Cerebellar nuclear complex (tissue), 1 donor: ENCODE results near the gene PNPLA8.
A peak's percentile ranks its signal among the peaks of the same experiment; 100 is the strongest.
"Not testable (repeated sequence)": the region's sequence is repeated elsewhere in the genome, so short reads cannot be mapped to it uniquely, and the experiment has no call there.

ENCODE experiments used
- DNase-seq, 2 experiments: peaks; one replicate each; lab custom pipeline; 2025; lab: John Stamatoyannopoulos, UW

The PNPLA8 gene, protein sequence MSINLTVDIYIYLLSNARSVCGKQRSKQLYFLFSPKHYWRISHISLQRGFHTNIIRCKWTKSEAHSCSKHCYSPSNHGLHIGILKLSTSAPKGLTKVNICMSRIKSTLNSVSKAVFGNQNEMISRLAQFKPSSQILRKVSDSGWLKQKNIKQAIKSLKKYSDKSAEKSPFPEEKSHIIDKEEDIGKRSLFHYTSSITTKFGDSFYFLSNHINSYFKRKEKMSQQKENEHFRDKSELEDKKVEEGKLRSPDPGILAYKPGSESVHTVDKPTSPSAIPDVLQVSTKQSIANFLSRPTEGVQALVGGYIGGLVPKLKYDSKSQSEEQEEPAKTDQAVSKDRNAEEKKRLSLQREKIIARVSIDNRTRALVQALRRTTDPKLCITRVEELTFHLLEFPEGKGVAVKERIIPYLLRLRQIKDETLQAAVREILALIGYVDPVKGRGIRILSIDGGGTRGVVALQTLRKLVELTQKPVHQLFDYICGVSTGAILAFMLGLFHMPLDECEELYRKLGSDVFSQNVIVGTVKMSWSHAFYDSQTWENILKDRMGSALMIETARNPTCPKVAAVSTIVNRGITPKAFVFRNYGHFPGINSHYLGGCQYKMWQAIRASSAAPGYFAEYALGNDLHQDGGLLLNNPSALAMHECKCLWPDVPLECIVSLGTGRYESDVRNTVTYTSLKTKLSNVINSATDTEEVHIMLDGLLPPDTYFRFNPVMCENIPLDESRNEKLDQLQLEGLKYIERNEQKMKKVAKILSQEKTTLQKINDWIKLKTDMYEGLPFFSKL

DNA sequence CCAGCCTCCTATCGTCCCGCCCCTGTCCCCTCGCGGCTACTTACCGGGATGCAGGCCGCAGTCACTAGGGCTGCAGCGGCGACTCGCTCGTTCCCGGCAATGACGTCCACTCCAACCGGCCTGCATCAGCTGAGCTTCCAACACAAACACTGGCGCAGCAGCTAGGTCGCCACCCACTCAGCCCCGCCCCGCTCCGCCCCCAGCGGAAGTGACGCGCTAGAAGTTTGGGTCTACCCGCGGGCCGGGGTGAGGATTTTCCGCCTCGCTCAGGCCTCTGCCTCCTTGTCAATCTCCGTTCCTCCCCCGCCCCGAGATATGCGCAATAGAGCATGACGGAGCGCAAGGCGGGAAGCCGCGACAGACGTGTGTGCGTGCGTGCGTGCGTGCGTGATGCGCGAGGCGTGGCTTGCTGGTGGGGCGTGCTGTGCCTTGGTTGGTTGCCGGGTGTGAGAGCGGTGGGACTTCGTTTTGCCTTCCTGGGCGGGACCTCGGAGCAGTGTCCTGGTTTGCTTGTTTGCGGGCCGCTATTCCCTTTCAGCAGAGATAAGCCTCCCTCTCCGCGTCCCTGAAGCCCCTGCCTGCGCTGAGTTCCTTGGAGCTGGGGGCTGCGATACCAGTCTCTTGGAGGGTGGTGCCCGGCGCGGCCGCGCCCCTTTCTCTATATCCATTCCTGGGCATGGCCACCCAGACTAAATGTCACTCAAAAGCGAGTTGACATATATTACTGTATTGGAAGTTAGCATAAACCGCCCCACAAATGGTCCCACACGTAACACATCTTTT is at the start of gene PNPLA8:
Gene PNPLA8, minus strand, starts transcription at position 151 of the 783 bp plus-strand sequence. CDS start 10,644 bp downstream, outside the sequence.
- DNase-seq = peak; percentile 99 to 100

DNA sequence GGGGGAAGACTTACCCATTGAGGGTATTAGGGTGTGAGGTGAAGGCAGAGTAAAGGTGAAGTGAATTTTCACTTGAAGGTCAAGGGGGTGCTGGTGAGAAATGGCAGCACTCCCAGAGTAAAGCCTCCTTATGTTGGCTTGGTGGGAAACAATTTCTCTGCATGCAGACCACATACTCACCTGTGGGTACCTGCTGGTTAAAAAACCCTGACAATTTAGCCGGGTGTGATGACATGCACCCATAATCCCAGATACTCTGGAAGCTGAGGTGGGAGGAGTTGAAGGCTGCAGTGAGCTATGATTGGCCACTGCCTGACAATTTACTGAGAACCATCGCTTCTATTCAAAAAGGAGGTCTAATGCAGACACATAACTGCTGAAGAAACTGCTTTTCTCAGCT is 49.2 kb upstream of the PNPLA8 start:
- no peak for DNase-seq

DNA sequence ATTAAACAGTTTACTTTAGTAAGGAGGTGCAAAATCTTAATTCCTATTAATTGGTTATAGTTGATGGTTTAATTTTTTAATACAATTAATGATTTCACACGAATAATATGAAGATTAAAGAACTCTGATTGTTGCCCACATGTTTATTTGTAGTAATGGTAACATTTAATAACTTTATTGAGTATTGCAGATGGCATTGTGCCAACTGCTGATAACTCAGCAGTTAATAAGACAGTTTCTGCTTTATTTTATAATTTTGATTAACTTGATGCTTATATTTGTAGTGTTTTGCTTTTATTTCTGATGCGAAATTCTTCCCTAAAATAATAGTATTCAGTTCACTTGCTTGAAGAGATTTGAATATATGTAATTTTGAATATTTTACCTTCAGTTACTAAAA is 46.5 kb upstream of the PNPLA8 start:
- no peak for DNase-seq

DNA sequence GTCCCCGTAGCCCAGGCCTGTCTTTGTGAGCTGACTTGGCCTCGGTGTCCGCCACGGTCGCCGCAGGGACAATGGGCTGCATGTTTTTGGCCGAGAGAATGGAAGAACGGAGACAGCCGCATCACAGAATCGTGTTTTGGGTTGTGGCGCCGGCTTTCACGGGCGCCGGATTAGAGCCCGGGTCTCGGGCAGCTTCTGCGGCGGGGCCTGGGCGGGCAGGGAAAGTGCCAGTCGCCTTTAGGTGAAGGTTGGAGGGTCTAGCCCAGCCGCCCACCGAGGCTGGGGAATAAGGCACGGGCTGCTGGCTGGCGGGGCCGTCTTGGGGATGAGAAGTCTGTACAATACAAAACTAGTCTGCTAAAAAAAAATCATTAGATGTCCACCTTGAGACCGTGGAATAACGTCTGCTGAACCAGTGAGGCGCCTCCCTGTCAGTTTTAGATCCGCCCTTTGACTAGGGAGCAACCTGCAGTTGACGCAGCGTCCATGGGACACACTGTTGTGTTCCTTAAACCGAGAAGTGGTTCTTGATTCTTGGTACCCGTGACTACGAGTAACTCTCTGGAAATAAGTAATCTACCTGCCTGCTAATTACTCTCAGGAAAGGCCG is 44.3 kb upstream of the PNPLA8 start:
- no peak for DNase-seq

DNA sequence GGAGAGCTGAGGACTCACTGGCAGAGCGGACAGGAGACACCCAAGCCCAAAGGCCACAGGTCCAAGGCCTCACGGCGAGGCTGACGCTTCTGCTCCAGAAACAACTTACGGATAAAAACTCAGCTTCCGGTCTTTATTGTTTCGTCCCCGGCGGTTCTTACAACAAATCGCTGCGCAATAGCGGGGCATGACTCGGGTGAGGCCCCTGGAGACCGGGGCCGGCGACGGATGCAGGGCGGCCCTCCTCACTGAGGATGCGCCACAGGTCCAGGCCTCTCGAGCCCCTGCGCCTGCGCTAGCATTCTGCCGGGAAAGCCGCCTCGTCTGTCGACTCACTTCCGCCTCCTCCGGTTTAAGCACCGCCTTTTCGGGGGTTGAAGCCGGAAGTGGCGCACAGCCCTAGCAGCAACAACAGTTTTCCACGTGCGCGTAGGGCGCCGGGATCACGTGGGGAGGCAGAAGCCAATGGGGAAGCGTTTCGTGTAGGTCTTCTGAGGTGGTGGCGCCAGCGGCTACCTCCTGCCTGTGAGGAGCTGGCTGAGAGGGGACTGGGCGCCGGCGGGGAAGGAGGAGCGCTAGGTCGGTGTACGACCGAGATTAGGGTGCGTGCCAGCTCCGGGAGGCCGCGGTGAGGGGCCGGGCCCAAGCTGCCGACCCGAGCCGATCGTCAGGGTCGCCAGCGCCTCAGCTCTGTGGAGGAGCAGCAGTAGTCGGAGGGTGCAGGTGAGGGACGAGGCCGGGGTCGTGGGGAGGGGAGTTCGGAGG is 43.6 kb upstream of the PNPLA8 start, which contains the start of the genes DNAJB9 and THAP5:
Gene DNAJB9, plus strand, starts transcription at position 494 of the 765 bp plus-strand sequence. CDS start 1,853 bp downstream, outside the sequence.
Gene THAP5, minus strand, starts transcription at position 326 of the 765 bp plus-strand sequence. Its CDS starts 137 bp downstream, at position 189.
- peak; percentile 96 to 99 for DNase-seq

DNA sequence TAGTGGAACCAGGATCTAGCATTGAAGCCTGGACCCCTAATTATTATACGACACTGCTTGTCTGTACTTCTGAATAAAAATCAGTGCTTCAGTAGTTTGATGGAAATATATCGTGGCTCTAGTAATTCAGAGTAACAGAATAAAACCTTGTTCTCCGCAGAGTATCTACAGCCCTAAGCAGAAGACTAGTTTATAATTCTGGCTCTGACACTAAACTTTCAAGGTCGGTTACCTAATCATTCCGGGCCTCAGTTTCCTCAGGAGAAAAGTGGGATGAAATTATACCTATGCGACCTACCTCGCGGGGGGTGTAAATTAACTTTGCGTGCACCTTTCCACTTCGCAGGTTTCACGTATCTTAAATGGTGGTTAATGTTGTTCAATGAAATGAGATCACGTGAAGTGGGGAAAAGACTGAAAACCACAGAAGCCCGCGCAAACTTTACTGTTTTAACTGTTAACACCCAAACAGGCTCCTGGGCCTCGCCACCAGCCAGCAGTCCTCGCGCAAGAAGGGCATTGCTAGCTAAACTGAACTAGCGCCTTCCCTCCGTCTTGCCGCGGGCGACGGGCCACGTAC is 43.0 kb upstream of the PNPLA8 start:
- no peak for DNase-seq

DNA sequence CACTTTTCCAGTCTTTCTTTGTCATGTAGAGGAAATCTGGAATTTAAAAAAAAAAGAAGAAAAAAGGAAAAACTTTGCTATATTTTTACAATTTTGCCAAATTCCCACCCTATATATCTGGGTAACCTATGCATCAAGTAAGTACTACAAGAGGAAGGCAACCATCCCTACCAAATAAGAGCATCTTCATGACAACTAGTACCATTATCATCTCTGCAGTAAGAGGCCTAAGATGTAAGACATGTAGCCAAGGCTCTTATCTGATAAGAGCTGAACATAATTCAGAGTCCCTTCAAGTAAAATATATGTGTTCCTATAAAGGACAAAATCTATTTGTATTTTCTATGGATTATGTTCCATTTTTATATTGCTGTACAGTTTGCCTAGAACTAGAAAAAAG is 40.1 kb upstream of the PNPLA8 start:
- DNase-seq = no peak

DNA sequence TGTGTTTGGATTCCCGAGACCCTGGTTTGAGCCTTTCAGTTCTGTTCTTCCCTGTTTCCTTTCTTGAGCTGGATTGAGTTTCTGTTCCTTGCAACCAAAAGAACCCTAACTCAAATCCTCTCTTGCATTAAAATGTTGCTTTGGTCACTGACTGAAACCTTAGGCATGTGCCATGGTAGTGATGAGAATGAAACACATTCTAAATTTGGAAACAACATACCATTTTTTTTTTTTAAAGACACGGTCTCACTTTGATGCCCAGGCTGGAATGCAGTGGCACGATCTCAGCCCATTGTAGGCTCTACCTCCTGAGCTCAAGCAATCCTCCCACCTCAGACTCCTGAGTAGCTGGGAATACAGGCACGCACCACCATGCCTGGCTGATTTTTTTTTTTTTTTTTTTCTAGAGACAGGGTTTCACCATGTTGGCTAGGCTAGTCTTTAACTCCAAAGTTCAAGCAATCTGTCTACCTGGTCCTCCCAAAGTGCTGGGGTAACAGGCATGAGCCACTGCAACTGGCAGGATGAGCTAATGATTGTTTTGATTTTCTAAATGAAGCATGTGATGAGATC is 35.2 kb upstream of the PNPLA8 start:
- DNase-seq = no peak

DNA sequence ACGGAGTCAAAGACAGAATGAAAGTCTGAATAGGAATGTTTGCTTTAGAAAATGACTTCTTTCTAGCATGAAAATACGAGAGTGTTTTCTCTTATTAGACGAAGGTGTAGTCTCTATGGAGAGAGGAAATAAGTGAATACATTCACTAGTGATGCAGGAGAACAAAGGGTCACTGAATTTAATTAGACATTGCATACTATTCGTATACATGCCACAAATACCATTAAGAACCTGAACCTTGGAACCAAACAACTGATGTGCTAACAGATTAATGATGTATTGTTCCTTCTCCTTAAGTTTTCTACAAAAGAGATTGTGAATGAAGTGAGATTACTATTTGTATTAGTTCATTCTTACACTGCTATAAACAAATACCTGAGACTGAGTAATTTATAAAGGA is 33.3 kb upstream of the PNPLA8 start:
- DNase-seq = no peak

DNA sequence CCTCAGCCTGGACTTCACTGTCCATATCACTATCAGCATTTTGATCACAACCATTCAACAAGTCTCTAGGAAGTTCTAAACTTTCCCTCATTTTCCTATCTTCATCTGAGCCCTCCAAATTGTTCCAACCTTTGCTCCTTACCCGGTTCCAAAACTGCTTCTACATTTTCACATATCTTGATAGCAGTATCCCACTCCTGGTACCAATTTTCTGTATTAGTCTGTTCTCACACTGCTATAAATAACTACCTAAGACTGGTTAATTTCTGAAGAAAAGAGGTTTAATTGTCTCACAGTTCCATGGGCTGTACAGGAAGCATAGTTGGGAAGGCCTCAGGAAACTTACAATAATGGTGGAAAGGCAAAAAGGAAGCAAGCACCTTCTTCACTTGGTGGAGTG is 31.7 kb upstream of the PNPLA8 start:
- no peak for DNase-seq

DNA sequence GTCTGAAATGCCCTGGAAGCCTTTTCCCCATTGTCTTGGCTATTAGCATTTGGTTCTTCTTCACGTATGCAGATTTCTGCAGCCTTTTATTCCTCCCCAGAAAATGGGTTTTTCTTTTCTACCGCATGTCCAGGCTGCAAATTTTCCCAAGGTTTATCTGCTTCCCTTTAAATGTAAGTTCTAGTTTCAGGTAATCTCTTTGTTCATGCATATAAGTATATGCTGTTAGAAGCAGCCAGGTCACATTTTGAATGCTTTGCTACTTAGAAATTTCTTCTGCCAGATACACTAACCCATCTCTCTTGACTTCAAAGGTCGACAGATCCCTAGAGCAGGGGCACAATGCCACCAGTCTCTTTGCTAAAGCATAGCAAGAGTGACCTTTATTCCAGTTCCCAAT is 31.3 kb upstream of the PNPLA8 start:
- DNase-seq = no peak

DNA sequence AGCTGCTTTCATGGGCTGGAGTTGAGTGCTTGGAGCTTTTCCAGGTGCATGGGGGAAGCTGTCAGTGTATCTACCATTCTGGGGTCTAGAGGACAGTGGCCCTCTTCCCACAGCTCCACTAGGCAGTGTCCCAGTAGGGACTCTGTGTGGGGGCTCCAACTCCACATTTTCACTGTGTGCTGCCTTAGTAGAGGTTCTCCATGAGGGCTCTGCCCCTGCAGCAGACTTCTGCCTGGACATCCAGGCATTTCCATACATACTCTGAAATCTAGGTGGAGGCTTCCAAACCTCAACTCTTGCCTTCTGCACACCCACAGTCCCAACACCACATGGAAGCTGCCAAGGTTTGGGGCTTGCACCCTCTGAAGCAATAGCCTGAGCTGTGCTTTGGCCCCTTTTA is 30.7 kb upstream of the PNPLA8 start:
- DNase-seq = not testable (repeated sequence)

DNA sequence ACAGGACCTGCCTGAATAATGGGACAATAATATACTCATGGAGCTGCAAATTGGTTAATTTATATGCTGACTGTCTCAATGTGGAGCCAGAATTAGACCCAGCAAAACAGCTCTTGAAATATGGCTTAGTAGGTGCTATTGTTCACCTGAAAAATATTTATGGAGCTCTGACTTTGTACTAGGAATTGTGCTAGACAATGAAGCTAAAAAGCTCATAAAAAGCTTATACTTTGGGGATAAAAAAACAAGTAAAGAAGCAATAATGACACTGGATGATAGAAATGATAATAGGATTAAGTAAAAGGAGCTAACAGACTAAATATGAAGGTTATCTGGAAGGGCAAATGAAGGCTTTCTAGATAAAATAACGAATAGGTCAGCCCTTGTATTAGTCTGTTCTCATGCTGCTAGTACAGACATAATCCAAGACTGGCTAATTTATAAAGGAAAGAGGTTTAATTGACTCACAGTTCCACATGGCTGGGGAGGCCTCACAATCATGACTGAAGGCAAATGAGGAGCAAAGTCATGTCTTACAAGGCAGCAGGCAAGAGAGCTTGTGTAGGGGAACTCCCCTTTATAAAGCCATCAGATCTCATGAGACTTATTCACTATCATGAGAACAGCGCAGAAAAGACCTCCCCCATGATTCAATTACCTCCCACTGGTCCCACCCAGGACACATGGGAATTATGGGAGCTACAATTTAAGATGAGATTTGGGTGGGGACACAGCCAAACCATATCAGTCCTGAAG is 22.4 kb upstream of the PNPLA8 start:
- not testable (repeated sequence) for DNase-seq

DNA sequence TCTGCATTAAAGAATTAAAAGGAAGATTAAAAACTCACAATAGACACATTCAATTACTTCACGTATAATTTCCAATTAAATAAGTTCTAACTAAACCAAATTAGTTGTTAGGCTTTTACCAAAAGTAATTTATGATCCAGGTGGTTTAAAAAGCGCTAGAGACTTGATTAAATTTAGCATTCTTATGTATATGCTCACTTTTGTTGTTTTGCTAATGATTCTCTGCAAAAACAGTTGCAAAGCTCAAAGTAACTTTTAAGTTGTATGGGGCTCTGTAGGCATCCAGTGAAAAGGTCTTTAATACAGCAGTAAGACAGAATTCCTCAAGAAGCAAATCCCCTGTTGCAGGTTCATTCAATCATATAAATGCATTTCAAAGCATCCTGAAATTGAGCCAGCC is 15.5 kb upstream of the PNPLA8 start:
- no peak for DNase-seq

DNA sequence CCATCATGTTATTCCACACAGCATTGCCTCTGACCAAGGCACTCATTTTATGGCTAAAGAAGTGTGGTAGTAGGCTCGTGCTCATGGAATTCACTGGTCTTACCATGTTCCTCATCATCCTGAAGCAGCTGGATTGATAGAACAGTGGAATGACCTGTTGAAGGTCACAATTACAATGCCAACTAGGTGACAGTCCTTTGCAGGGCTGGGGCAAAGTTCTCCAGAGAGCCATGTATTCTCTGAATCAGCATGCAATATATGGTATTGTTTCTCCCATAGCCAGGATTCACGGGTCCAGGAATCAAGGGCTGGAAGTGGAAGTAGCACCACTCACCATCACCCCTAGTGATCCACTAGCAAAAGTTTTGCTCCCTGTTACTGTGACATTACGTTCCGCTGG is 12.8 kb upstream of the PNPLA8 start:
- DNase-seq = not testable (repeated sequence)

DNA sequence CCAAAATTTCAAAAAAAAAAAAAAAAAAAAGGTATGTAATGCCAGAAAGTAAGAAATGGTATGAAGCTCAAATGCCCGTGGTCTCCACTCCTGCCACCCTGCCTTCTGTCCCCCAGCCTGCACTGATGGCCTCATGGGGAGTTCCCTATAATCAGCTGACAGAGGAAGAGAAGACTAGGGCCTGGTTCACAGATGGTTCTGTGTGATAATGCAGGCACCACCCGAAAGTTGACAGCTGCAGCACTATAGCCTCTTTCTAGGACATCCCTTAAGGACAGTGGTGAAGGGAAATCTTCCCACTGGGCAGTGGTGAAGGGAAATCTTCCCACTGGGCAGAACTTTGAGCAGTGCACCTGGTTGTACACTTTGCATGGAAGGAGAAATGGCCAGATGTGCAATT is 12.3 kb upstream of the PNPLA8 start:
- not testable (repeated sequence) for DNase-seq

DNA sequence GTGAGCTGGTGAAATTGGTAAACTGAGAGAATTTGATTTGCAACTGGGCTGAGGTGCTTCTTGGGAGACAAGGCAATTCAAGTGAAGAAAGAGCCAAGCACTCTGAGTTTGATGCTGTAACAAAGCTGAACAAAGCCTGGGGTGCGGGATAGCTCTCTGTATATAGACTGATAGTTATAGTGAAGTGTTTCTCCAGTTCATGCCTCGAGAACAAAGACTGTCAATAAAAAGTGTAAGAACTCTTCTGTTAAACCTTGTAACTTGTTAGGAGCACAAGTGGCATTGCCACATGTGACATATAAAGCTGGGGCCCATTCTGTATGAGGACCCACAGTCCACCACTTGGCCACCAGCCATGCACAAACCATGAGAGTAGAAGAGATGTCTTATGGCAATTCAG is 11.3 kb upstream of the PNPLA8 start:
- no peak for DNase-seq

DNA sequence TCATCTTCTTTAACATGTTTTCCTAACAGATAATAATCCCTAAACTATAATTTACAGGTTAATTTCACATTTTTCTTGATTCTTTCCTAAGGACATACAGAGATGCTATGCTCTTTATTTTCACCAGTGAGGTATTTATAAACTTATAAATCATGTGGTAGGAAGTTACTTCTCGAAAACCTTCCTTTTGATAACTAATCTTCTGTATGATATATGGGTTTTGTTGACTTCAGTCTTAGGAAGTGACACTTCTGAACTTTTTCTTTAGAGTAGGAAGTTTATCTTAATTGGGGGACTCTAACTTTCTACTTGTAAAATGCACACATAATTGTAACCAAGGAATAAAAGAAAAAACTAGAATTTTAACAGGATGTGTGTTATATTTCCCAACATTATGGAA is 9.8 kb upstream of the PNPLA8 start:
- DNase-seq = no peak

DNA sequence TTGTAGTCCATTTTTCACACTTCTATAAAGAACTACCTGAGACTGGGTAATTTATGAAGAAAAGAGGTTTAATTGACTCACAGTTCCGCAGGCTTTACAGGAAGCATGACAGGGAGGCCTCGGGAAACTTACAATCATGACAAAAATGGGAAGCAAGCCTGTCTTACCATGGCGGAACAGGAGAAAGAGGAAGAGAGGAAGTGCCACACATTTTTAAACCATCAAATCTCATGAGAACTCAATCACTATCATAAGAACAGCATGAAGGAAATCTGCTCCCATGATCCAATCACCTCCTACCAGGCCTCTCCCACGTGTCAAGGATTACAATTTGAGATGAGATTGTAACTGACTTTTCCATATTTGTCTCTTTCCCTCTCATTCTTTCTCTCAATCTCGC is 9.3 kb upstream of the PNPLA8 start:
- DNase-seq = no peak
